KMS-11 (cell line): ENCODE results near the gene OGFOD1.

Source experiments
- H2AFZ ChIP-seq: fragments of 200-600 bp; sonication (generic); 2 replicates; pipeline ENCODE4 v1.6.1; 2016; ENCODE audit warnings: antibody characterized with exemption, mixed run types, low read depth
- H3K27ac ChIP-seq: fragments of 200-600 bp; sonication (generic); 2 replicates; pipeline ENCODE4 v1.6.1; 2016; ENCODE audit warnings: mild to moderate bottlenecking, mixed run types
- H3K27me3 ChIP-seq: fragments of 200-600 bp; sonication (generic); 2 replicates; pipeline ENCODE4 v1.6.1; 2017; ENCODE audit warnings: mild to moderate bottlenecking, low read depth, mixed run types, moderate library complexity; ENCODE audit not compliant: insufficient read depth
- H3K36me3 ChIP-seq: fragments of 200-600 bp; sonication (generic); 2 replicates; pipeline ENCODE4 v1.6.1; 2017; ENCODE audit warnings: mild to moderate bottlenecking, mixed run types; ENCODE audit not compliant: insufficient read depth
- H3K4me1 ChIP-seq: fragments of 200-600 bp; sonication (generic); 2 replicates; pipeline ENCODE4 v1.6.1; 2016; ENCODE audit warnings: mild to moderate bottlenecking, low read depth, mixed run types; ENCODE audit not compliant: poor library complexity, severe bottlenecking
- H3K4me2 ChIP-seq: fragments of 200-600 bp; sonication (generic); 2 replicates; pipeline ENCODE4 v1.7.0; 2016; ENCODE audit warnings: mild to moderate bottlenecking, mixed run types
- H3K4me3 ChIP-seq: fragments of 200-600 bp; sonication (generic); IDR thresholded peaks from 2 replicates; pipeline ENCODE4 v1.6.1; 2017; ENCODE audit warnings: low read depth, low read length, mixed read lengths; ENCODE audit not compliant: insufficient read depth
- H3K79me2 ChIP-seq: fragments of 200-600 bp; sonication (generic); 2 replicates; pipeline ENCODE4 v1.6.1; 2016; ENCODE audit warnings: low read depth, mixed run types; ENCODE audit not compliant: insufficient read depth
- H3K9ac ChIP-seq: fragments of 200-600 bp; sonication (generic); 2 replicates; pipeline ENCODE4 v1.6.1; 2016; ENCODE audit warnings: mild to moderate bottlenecking, mixed run types
- H4K20me1 ChIP-seq: fragments of 200-600 bp; sonication (generic); 2 replicates; pipeline ENCODE4 v1.6.1; 2016; ENCODE audit warnings: mild to moderate bottlenecking, mixed run types; ENCODE audit not compliant: insufficient read depth
- CTCF ChIP-seq: fragments of 200-600 bp; sonication (generic); conservative IDR thresholded peaks from 2 replicates; pipeline ENCODE4 v1.6.1; 2017; ENCODE audit warnings: low read depth, mild to moderate bottlenecking, antibody characterized with exemption, low read length, moderate library complexity, mixed read lengths

Gene OGFOD1

GRCh38 chr16:56513972-56514371, 62.6 kb downstream of the OGFOD1 start:
- peak; percentile 71 for TF ChIP-seq CTCF
- H4K20me1 ChIP-seq: no peaks in the 10 kb centered on the region
- no peaks in the 10 kb centered on the region for H3K79me2 ChIP-seq
- H3K4me2 ChIP-seq: no peak overlapping the region
- no peak overlapping the region for H3K9ac ChIP-seq
- no peak overlapping the region for H2AFZ ChIP-seq
- no peak overlapping the region for H3K27ac ChIP-seq
- H3K4me3 ChIP-seq: no peak overlapping the region
- no peaks in the 10 kb centered on the region for H3K36me3 ChIP-seq
- no peaks in the 10 kb centered on the region for H3K4me1 ChIP-seq
- H3K27me3 ChIP-seq: no peaks in the 10 kb centered on the region

GRCh38 chr16:56514845-56515244, 63.5 kb downstream of the OGFOD1 start:
- no peaks in the 10 kb centered on the region for H3K27me3 ChIP-seq
- no peak overlapping the region for H3K9ac ChIP-seq
- no peaks in the 10 kb centered on the region for H4K20me1 ChIP-seq
- H3K79me2 ChIP-seq: no peaks in the 10 kb centered on the region
- no peak overlapping the region for H3K27ac ChIP-seq
- no peak overlapping the region for H3K4me2 ChIP-seq
- no peak for TF ChIP-seq CTCF
- H3K4me1 ChIP-seq: no peaks in the 10 kb centered on the region
- no peak overlapping the region for H3K4me3 ChIP-seq
- H3K36me3 ChIP-seq: no peaks in the 10 kb centered on the region
- H2AFZ ChIP-seq: no peak overlapping the region

- peaks cover 7% of the 10 kb centered on the region for H3K4me1 ChIP-seq
- H4K20me1 ChIP-seq: no peaks in the 10 kb centered on the region
- H2AFZ ChIP-seq: no peak overlapping the region
- H3K79me2 ChIP-seq: no peaks in the 10 kb centered on the region
- H3K4me2 ChIP-seq: no peak overlapping the region
- no peaks in the 10 kb centered on the region for H3K36me3 ChIP-seq
- no peak for TF ChIP-seq CTCF
- no peaks in the 10 kb centered on the region for H3K27me3 ChIP-seq
- H3K27ac ChIP-seq: no peak overlapping the region
- no peak overlapping the region for H3K9ac ChIP-seq
- no peak overlapping the region for H3K4me3 ChIP-seq
Observed at GRCh38 chr16:56515665-56516064, 64.3 kb downstream of the OGFOD1 start.

- no peaks in the 10 kb centered on the region for H3K27me3 ChIP-seq
- no peak overlapping the region for H3K4me2 ChIP-seq
- H3K4me3 ChIP-seq: no peak overlapping the region
Observed at GRCh38 chr16:56517206-56517605, 65.9 kb downstream of the OGFOD1 start.

More at GRCh38 chr16:56517206-56517605, 65.9 kb downstream of the OGFOD1 start:
- Histone ChIP-seq H3K79me2 (no peaks in the 10 kb centered on the region), H3K4me1 (peaks cover 8% of the 10 kb centered on the region), H3K9ac (no peak overlapping the region), H3K36me3 (no peaks in the 10 kb centered on the region), H4K20me1 (no peaks in the 10 kb centered on the region), H2AFZ (no peak overlapping the region), H3K27ac (no peak overlapping the region)
- no peak for TF ChIP-seq CTCF
